GM12878 (cell line): ENCODE measurements around the gene SCLY. TPM values are rescaled to one million over a fixed set of nuclear protein-coding genes. Genes with fewer than 3 reads are reported as not detected.

Experiments used
- CUX1 ChIP-seq: IDR thresholded peaks from 2 replicates; pipeline ENCODE4 v1.6.1; 2012; ENCODE audit warnings: improper control_type of control experiment, low read depth, low read length; ENCODE audit not compliant: insufficient replicate concordance
- IRF5 ChIP-seq: fragments of 450-650 bp; IDR thresholded peaks from 2 replicates; pipeline ENCODE4 v1.6.1; 2017; ENCODE audit warnings: borderline replicate concordance
- RAD21 ChIP-seq: IDR thresholded peaks from 2 replicates; pipeline ENCODE4 v1.6.1; 2011; ENCODE audit warnings: mild to moderate bottlenecking, low read depth, low read length, moderate library complexity; ENCODE audit not compliant: insufficient read depth
- SMAD1 ChIP-seq: fragments of 450-650 bp; IDR thresholded peaks from 2 replicates; pipeline ENCODE4 v1.6.1; 2018; ENCODE audit warnings: mild to moderate bottlenecking, low read depth; ENCODE audit not compliant: partially characterized antibody
- SREBF2 ChIP-seq: IDR thresholded peaks from 2 replicates; pipeline ENCODE4 v1.6.1; 2012; ENCODE audit warnings: mild to moderate bottlenecking, low read length
- polyA plus RNA-seq, 11 experiments: library from polyadenylated mRNA; depleted of rRNA in 4 of 11; unstranded in 6 of 11; stranded (reverse) in 5 of 11; fragments of >200 nt; fragmentation: Nextera tagmentation in 4 of 11; fragmentation: Illumina TruSeq in 1 of 11; extraction: Ambion mirVana in 4 of 11; extraction: Trizol in 1 of 11; gene quantifications; 1 replicate in 1 of 11; 2 replicates in 10 of 11; pipeline versions ENCODE4 v1.2.1 to v1.2.3, GENCODE V29; 2011 to 2016; ENCODE audit warnings: inconsistent platforms in 2 of 11, missing spikeins in 2 of 11, low read depth in 1 of 11
- total RNA-seq, 4 experiments: library from RNA; depleted of rRNA in 3 of 4; stranded (reverse); fragments of >200 nt in 3 of 4; fragmentation: Illumina TruSeq in 1 of 4; extraction: Trizol in 1 of 4; gene quantifications; 2 replicates each; pipeline versions ENCODE4 v1.2.1 to v1.2.3, GENCODE V29; 2013 to 2021

Gene SCLY
- total and polyA plus RNA-seq, 10 of the 15 experiments (the other 5 are each of a cell fraction or from before 2014, with no cell fraction given): 3.3 to 49.1 (median 32.3) TPM

GRCh38 chr2:238102865-238103264 lies 42.1 kb downstream of the SCLY start (continued):
- no peak for TF ChIP-seq IRF5
- TF ChIP-seq CUX1: no peak
- no peak for TF ChIP-seq SMAD1
- TF ChIP-seq RAD21: no peak
- TF ChIP-seq SREBF2: no peak
